Ectodermal cell (in vitro differentiated cells): ENCODE measurements around the gene EPHA4.

ENCODE experiments used
- H3K27ac ChIP-seq: 2 replicates; pipeline ENCODE4 v1.7.0; 2013; ENCODE audit warnings: mild to moderate bottlenecking, low read depth, low read length; ENCODE audit not compliant: insufficient read depth, poor library complexity, severe bottlenecking
- H3K27me3 ChIP-seq: 2 replicates; pipeline ENCODE4 v1.7.0; 2013; ENCODE audit warnings: mild to moderate bottlenecking, low read length; ENCODE audit not compliant: insufficient read depth, control insufficient read depth, poor library complexity, severe bottlenecking
- H3K36me3 ChIP-seq: one replicate; pipeline ENCODE4 v1.7.0; 2013; ENCODE audit warnings: low read length; ENCODE audit not compliant: control insufficient read depth, insufficient read depth
- H3K4me1 ChIP-seq: one replicate; pipeline ENCODE4 v1.7.0; 2013; ENCODE audit warnings: low read length; ENCODE audit not compliant: control insufficient read depth, insufficient read depth
- H3K4me3 ChIP-seq: 2 replicates; pipeline ENCODE4 v1.7.0; 2013; ENCODE audit warnings: low read depth, low read length, control low read depth; ENCODE audit not compliant: insufficient read depth
- H3K9me3 ChIP-seq: 2 replicates; pipeline ENCODE4 v1.7.0; 2013; ENCODE audit warnings: mild to moderate bottlenecking, low read length, moderate library complexity; ENCODE audit not compliant: control insufficient read depth
- WGBS, 2 experiments: methylation state at CpG; one replicate each; pipeline ENCODE4 v1.1.7; 2013; ENCODE audit warnings: missing lambda C conversion rate in 2 of 2; 5-methylcytosine and 5-hydroxymethylcytosine counted together

EPHA4 gene

GRCh38 chr2:221449406-221449805 lies 122.7 kb downstream of the EPHA4 start:
- no peak overlapping the region for H3K4me3 ChIP-seq
- H3K9me3 ChIP-seq, result no peaks in the 10 kb centered on the region
- H3K36me3 ChIP-seq, result peaks cover 27% of the 10 kb centered on the region
- peaks cover 8% of the 10 kb centered on the region for H3K4me1 ChIP-seq
- H3K27me3 ChIP-seq, result no peaks in the 10 kb centered on the region
- WGBS, 2 experiments, result 21 to 32% methylated on average over 3 to 4 of the region's 4 CpGs
- peak overlapping the region; percentile 6 for H3K27ac ChIP-seq

- H3K4me1 ChIP-seq, result peaks cover 8% of the 10 kb centered on the region
- H3K4me3 ChIP-seq, result no peak overlapping the region
- H3K9me3 ChIP-seq, result no peaks in the 10 kb centered on the region
- H3K27me3 ChIP-seq, result no peaks in the 10 kb centered on the region
- H3K36me3 ChIP-seq, result peaks cover 24% of the 10 kb centered on the region
- 96 to 99% methylated on average over 4 of the region's 4 CpGs for WGBS, 2 experiments
- H3K27ac ChIP-seq, result no peak overlapping the region
Observed at GRCh38 chr2:221448844-221449390, 123.2 kb downstream of the EPHA4 start.

- Histone ChIP-seq H3K27me3 (no peaks in the 10 kb centered on the region), H3K9me3 (no peaks in the 10 kb centered on the region), H3K4me3 (no peak overlapping the region), H3K27ac (no peak overlapping the region), H3K4me1 (peaks cover 8% of the 10 kb centered on the region), H3K36me3 (peaks cover 27% of the 10 kb centered on the region)
- 69 to 77% methylated on average over 4 to 8 of the region's 8 CpGs for WGBS, 2 experiments
Observed at GRCh38 chr2:221448057-221448843, 123.9 kb downstream of the EPHA4 start.

GRCh38 chr2:221447310-221447709 lies 124.8 kb downstream of the EPHA4 start:
- Histone ChIP-seq H3K27me3 (no peaks in the 10 kb centered on the region), H3K4me3 (no peak overlapping the region), H3K36me3 (peaks cover 31% of the 10 kb centered on the region), H3K27ac (no peak overlapping the region), H3K9me3 (no peaks in the 10 kb centered on the region), H3K4me1 (peaks cover 8% of the 10 kb centered on the region)
- 58 to 62% methylated on average over 6 of the region's 6 CpGs for WGBS, 2 experiments

GRCh38 chr2:221446140-221446539 lies 126.0 kb downstream of the EPHA4 start:
- 100% methylated on average over 2 of the region's 2 CpGs; no CpG with 5 or more reads in 1 of the 2 experiments for WGBS, 2 experiments
- peaks cover 40% of the 10 kb centered on the region for H3K36me3 ChIP-seq
- no peak overlapping the region for H3K27ac ChIP-seq

GRCh38 chr2:221444106-221444505 lies 128.0 kb downstream of the EPHA4 start:
- Histone ChIP-seq H3K4me1 (peaks cover 3% of the 10 kb centered on the region), H3K27ac (no peak overlapping the region), H3K27me3 (no peaks in the 10 kb centered on the region), H3K4me3 (no peak overlapping the region), H3K9me3 (no peaks in the 10 kb centered on the region), H3K36me3 (peaks cover 38% of the 10 kb centered on the region)
- 62 to 69% methylated on average over 2 of the region's 2 CpGs for WGBS, 2 experiments

More at GRCh38 chr2:221446140-221446539, 126.0 kb downstream of the EPHA4 start:
- peaks cover 8% of the 10 kb centered on the region for H3K4me1 ChIP-seq
- H3K9me3 ChIP-seq, result no peaks in the 10 kb centered on the region
- no peaks in the 10 kb centered on the region for H3K27me3 ChIP-seq
- H3K4me3 ChIP-seq, result no peak overlapping the region

GRCh38 chr2:221443645-221444044 lies 128.5 kb downstream of the EPHA4 start:
- no peak overlapping the region for H3K27ac ChIP-seq

GRCh38 chr2:221442128-221442527 lies 130.0 kb downstream of the EPHA4 start:
- Histone ChIP-seq H3K4me1 (no peaks in the 10 kb centered on the region), H3K36me3 (peaks cover 38% of the 10 kb centered on the region), H3K27me3 (no peaks in the 10 kb centered on the region), H3K4me3 (no peak overlapping the region), H3K9me3 (no peaks in the 10 kb centered on the region), H3K27ac (no peak overlapping the region)
- 98 to 99% methylated on average over 4 of the region's 4 CpGs for WGBS, 2 experiments

More at GRCh38 chr2:221443645-221444044, 128.5 kb downstream of the EPHA4 start:
- H3K4me3 ChIP-seq, result no peak overlapping the region
- 92 to 100% methylated on average over 1 of the region's 1 CpG for WGBS, 2 experiments
- H3K4me1 ChIP-seq, result peaks cover 3% of the 10 kb centered on the region
- H3K27me3 ChIP-seq, result no peaks in the 10 kb centered on the region
- H3K36me3 ChIP-seq, result peaks cover 38% of the 10 kb centered on the region
- H3K9me3 ChIP-seq, result no peaks in the 10 kb centered on the region

GRCh38 chr2:221439761-221440479 lies 132.2 kb downstream of the EPHA4 start:
- Histone ChIP-seq H3K4me3 (no peak overlapping the region), H3K9me3 (no peaks in the 10 kb centered on the region), H3K27me3 (no peaks in the 10 kb centered on the region), H3K36me3 (peaks cover 49% of the 10 kb centered on the region), H3K27ac (no peak overlapping the region), H3K4me1 (no peaks in the 10 kb centered on the region)
- WGBS, 2 experiments, result 83% methylated on average over 10 to 11 of the region's 11 CpGs

- no peaks in the 10 kb centered on the region for H3K9me3 ChIP-seq
- no peaks in the 10 kb centered on the region for H3K27me3 ChIP-seq
- no peaks in the 10 kb centered on the region for H3K4me1 ChIP-seq
- peaks cover 52% of the 10 kb centered on the region for H3K36me3 ChIP-seq
- no peak overlapping the region for H3K4me3 ChIP-seq
- 76 to 86% methylated on average over 3 of the region's 3 CpGs for WGBS, 2 experiments
- no peak overlapping the region for H3K27ac ChIP-seq
Observed at GRCh38 chr2:221437056-221437455, 135.0 kb downstream of the EPHA4 start.
